Mucosa of stomach (tissue), 1 donor: Measurements from ENCODE around the gene BCL2.

Source experiments
- H3K27me3 ChIP-seq: one replicate; pipeline ENCODE4 v1.7.0; 2013; ENCODE audit warnings: mild to moderate bottlenecking, low read length; ENCODE audit not compliant: control insufficient read depth, insufficient read depth
- H3K36me3 ChIP-seq: one replicate; pipeline ENCODE4 v1.7.0; 2013; ENCODE audit warnings: low read length; ENCODE audit not compliant: control insufficient read depth, insufficient read depth
- H3K4me1 ChIP-seq: one replicate; pipeline ENCODE4 v1.7.0; 2013; ENCODE audit warnings: mild to moderate bottlenecking, low read length; ENCODE audit not compliant: control insufficient read depth, insufficient read depth
- H3K4me3 ChIP-seq: one replicate; pipeline ENCODE4 v1.7.0; 2013; ENCODE audit warnings: low read length
- H3K9ac ChIP-seq: one replicate; pipeline ENCODE4 v1.7.0; 2013; ENCODE audit warnings: mild to moderate bottlenecking, low read length, moderate library complexity
- H3K9me3 ChIP-seq: one replicate; pipeline ENCODE4 v1.7.0; 2013; ENCODE audit warnings: mild to moderate bottlenecking, low read length, moderate library complexity; ENCODE audit not compliant: control insufficient read depth
- donor health status: Pancreatic carcinoma.

Gene BCL2

GRCh38 chr18:63346031-63346430 is 26.5 kb upstream of the BCL2 start:
- Histone ChIP-seq H3K27me3 (no peaks in the 10 kb centered on the region), H3K9ac (no peak overlapping the region), H3K9me3 (no peaks in the 10 kb centered on the region), H3K4me1 (no peaks in the 10 kb centered on the region), H3K36me3 (no peaks in the 10 kb centered on the region), H3K4me3 (no peak overlapping the region)

GRCh38 chr18:63344918-63345317 is 25.3 kb upstream of the BCL2 start:
- H3K9me3 ChIP-seq: no peaks in the 10 kb centered on the region
- H3K27me3 ChIP-seq: no peaks in the 10 kb centered on the region
- H3K9ac ChIP-seq: no peak overlapping the region
- no peaks in the 10 kb centered on the region for H3K4me1 ChIP-seq
- H3K4me3 ChIP-seq: no peak overlapping the region
- H3K36me3 ChIP-seq: no peaks in the 10 kb centered on the region

- H3K4me1 ChIP-seq: no peaks in the 10 kb centered on the region
- no peaks in the 10 kb centered on the region for H3K27me3 ChIP-seq
- H3K9me3 ChIP-seq: no peaks in the 10 kb centered on the region
- peaks cover 3% of the 10 kb centered on the region for H3K36me3 ChIP-seq
- no peak overlapping the region for H3K4me3 ChIP-seq
- no peak overlapping the region for H3K9ac ChIP-seq
These were observed 24.7 kb upstream of the BCL2 start for GRCh38 chr18:63344263-63344662.

- peaks cover 6% of the 10 kb centered on the region for H3K36me3 ChIP-seq
- no peak overlapping the region for H3K9ac ChIP-seq
- no peaks in the 10 kb centered on the region for H3K4me1 ChIP-seq
- H3K27me3 ChIP-seq: no peaks in the 10 kb centered on the region
- H3K9me3 ChIP-seq: no peaks in the 10 kb centered on the region
- no peak overlapping the region for H3K4me3 ChIP-seq
These were observed 22.6 kb upstream of the BCL2 start for GRCh38 chr18:63342206-63342605.

- no peaks in the 10 kb centered on the region for H3K4me1 ChIP-seq
- peaks cover 6% of the 10 kb centered on the region for H3K36me3 ChIP-seq
- H3K9ac ChIP-seq: no peak overlapping the region
- no peaks in the 10 kb centered on the region for H3K9me3 ChIP-seq
- no peak overlapping the region for H3K4me3 ChIP-seq
- no peaks in the 10 kb centered on the region for H3K27me3 ChIP-seq
These were observed 20.4 kb upstream of the BCL2 start for GRCh38 chr18:63339920-63340484.

GRCh38 chr18:63336366-63337099 is 17.0 kb upstream of the BCL2 start:
- Histone ChIP-seq H3K4me3 (no peak overlapping the region), H3K27me3 (no peaks in the 10 kb centered on the region), H3K36me3 (peaks cover 10% of the 10 kb centered on the region), H3K9me3 (no peaks in the 10 kb centered on the region), H3K4me1 (no peaks in the 10 kb centered on the region), H3K9ac (no peak overlapping the region)

- H3K4me1 ChIP-seq: no peaks in the 10 kb centered on the region
- H3K36me3 ChIP-seq: peaks cover 4% of the 10 kb centered on the region
- no peak overlapping the region for H3K9ac ChIP-seq
- H3K27me3 ChIP-seq: no peaks in the 10 kb centered on the region
- H3K4me3 ChIP-seq: no peak overlapping the region
- H3K9me3 ChIP-seq: no peaks in the 10 kb centered on the region
These were observed 11.5 kb upstream of the BCL2 start for GRCh38 chr18:63331105-63331504.

- Histone ChIP-seq H3K27me3 (no peaks in the 10 kb centered on the region), H3K4me3 (no peak overlapping the region), H3K36me3 (peaks cover 4% of the 10 kb centered on the region), H3K9me3 (no peaks in the 10 kb centered on the region), H3K9ac (no peak overlapping the region), H3K4me1 (no peaks in the 10 kb centered on the region)
These were observed 10.0 kb upstream of the BCL2 start for GRCh38 chr18:63329431-63330145.

GRCh38 chr18:63326011-63326410 is 6.4 kb upstream of the BCL2 start:
- Histone ChIP-seq H3K36me3 (no peaks in the 10 kb centered on the region), H3K9ac (no peak overlapping the region), H3K27me3 (no peaks in the 10 kb centered on the region), H3K9me3 (no peaks in the 10 kb centered on the region), H3K4me3 (no peak overlapping the region), H3K4me1 (no peaks in the 10 kb centered on the region)

GRCh38 chr18:63325086-63325686 is 5.6 kb upstream of the BCL2 start:
- Histone ChIP-seq H3K36me3 (no peaks in the 10 kb centered on the region), H3K9ac (no peak overlapping the region), H3K27me3 (no peaks in the 10 kb centered on the region), H3K4me3 (no peak overlapping the region), H3K4me1 (no peaks in the 10 kb centered on the region), H3K9me3 (no peaks in the 10 kb centered on the region)

- peaks cover 8% of the 10 kb centered on the region for H3K27me3 ChIP-seq
- H3K4me1 ChIP-seq: peaks cover 4% of the 10 kb centered on the region
- no peak overlapping the region for H3K4me3 ChIP-seq
- no peak overlapping the region for H3K9ac ChIP-seq
- H3K36me3 ChIP-seq: no peaks in the 10 kb centered on the region
- no peaks in the 10 kb centered on the region for H3K9me3 ChIP-seq
These were observed 3.5 kb upstream of the BCL2 start for GRCh38 chr18:63322908-63323634.
